Osteocyte (in vitro differentiated cells): ENCODE data around the gene EGFR. TPM values are rescaled to one million over a fixed set of nuclear protein-coding genes. Genes with fewer than 3 reads are reported as not detected.
A peak's percentile ranks its signal among the peaks of the same experiment; 100 is the strongest.

Experiments
- DNase-seq: peaks from one replicate; pipeline ENCODE4 v3.0.0; 2021; ENCODE audit warnings: mixed read lengths; ENCODE audit not compliant: unreplicated experiment; ENCODE audit errors: extremely low spot score
- H3K27ac Mint-ChIP-seq: one replicate; pipeline ENCODE4 v1.8.0; 2021; ENCODE audit warnings: mild to moderate bottlenecking, mixed read lengths; ENCODE audit not compliant: unreplicated experiment
- H3K27me3 Mint-ChIP-seq: one replicate; pipeline ENCODE4 v1.8.0; 2021; ENCODE audit warnings: mixed read lengths; ENCODE audit not compliant: unreplicated experiment
- H3K36me3 Mint-ChIP-seq: one replicate; pipeline ENCODE4 v1.8.0; 2021; ENCODE audit warnings: mixed read lengths; ENCODE audit not compliant: unreplicated experiment
- H3K4me1 Mint-ChIP-seq: one replicate; pipeline ENCODE4 v1.8.0; 2021; ENCODE audit warnings: mixed read lengths; ENCODE audit not compliant: unreplicated experiment
- H3K4me3 Mint-ChIP-seq: one replicate; pipeline ENCODE4 v1.8.0; 2021; ENCODE audit warnings: mild to moderate bottlenecking, moderate library complexity, mixed read lengths; ENCODE audit not compliant: unreplicated experiment
- H3K9me3 Mint-ChIP-seq: one replicate; pipeline ENCODE4 v1.8.0; 2021; ENCODE audit warnings: mixed read lengths; ENCODE audit not compliant: unreplicated experiment
- total RNA-seq: library from RNA; stranded (reverse); gene quantifications from 2 replicates; pipeline ENCODE4 v1.2.1, GENCODE V29; 2021
- TF ChIP-seq, protein P1 (sequence below): fragments of 200-600 bp; sonication (generic); IDR thresholded peaks from 2 replicates; pipeline ENCODE4 v1.5.0; 2021; ENCODE audit warnings: antibody characterized with exemption, mild to moderate bottlenecking, moderate library complexity

EGFR gene
- total RNA-seq, 1 donor from 2014 or later = 56.5 TPM

DNA sequence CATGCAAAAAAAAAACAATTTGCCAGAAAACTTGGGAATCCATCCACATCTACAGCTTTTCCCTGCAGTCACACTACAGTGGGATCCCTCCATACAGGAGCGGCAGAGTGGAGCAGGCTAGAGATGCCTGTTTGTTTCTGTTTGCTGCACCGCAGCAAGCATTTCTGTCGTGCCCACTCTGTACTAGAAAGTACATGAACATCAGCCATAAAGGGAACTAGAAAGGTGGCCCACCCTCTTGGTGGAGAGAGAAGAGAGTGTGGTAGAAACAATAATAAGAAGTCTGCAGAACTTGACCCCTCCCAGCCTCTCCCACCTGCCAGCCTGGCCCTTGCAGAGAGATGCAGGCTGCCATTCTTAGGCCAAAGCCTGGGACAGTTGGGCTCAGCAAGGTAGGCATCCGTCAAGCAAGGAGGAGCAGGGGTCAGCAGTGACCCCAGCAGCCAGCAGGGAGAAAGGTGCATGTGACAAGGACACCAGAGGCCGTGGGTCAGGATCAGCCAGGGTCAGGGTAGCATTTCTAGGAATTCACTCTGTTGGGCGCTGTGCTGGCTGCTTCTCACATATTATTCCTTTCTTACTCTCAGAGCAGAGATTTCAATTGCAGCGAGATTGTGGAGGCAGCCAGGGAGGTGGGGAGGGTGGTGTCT, 171.8 kb downstream of the EGFR start:
- peaks cover 62% of the 10 kb centered on the region for H3K4me1 Mint-ChIP-seq

DNA sequence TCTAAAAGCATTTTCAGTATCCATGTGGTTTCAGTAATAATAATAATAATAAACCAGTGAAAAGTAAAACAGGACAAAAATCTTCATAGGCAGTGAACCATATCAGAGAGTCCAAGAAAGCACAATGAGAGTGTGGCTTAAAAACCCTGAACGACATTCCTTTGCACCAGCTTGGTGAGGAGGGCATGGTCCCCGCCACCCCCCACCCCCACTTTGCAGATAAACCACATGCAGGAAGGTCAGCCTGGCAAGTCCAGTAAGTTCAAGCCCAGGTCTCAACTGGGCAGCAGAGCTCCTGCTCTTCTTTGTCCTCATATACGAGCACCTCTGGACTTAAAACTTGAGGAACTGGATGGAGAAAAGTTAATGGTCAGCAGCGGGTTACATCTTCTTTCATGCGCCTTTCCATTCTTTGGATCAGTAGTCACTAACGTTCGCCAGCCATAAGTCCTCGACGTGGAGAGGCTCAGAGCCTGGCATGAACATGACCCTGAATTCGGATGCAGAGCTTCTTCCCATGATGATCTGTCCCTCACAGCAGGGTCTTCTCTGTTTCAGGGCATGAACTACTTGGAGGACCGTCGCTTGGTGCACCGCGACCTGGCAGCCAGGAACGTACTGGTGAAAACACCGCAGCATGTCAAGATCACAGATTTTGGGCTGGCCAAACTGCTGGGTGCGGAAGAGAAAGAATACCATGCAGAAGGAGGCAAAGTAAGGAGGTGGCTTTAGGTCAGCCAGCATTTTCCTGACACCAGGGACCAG, 172.5 kb downstream of the EGFR start:
- Mint-ChIP-seq H3K27ac (peak overlapping the region; percentile 3), H3K36me3 (peaks cover 27% of the 10 kb centered on the region), H3K9me3 (no peaks in the 10 kb centered on the region), H3K4me1 (peaks cover 55% of the 10 kb centered on the region), H3K27me3 (no peaks in the 10 kb centered on the region), H3K4me3 (no peak overlapping the region)
- TF ChIP-seq, protein P1, sequence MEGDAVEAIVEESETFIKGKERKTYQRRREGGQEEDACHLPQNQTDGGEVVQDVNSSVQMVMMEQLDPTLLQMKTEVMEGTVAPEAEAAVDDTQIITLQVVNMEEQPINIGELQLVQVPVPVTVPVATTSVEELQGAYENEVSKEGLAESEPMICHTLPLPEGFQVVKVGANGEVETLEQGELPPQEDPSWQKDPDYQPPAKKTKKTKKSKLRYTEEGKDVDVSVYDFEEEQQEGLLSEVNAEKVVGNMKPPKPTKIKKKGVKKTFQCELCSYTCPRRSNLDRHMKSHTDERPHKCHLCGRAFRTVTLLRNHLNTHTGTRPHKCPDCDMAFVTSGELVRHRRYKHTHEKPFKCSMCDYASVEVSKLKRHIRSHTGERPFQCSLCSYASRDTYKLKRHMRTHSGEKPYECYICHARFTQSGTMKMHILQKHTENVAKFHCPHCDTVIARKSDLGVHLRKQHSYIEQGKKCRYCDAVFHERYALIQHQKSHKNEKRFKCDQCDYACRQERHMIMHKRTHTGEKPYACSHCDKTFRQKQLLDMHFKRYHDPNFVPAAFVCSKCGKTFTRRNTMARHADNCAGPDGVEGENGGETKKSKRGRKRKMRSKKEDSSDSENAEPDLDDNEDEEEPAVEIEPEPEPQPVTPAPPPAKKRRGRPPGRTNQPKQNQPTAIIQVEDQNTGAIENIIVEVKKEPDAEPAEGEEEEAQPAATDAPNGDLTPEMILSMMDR = no peak
- DNase-seq = peak; percentile 69

More for the DNA sequence above, 171.8 kb downstream of the EGFR start:
- peaks cover 28% of the 10 kb centered on the region for H3K36me3 Mint-ChIP-seq
- TF ChIP-seq, protein P1 = no peak
- no peaks in the 10 kb centered on the region for H3K27me3 Mint-ChIP-seq
- no peak for DNase-seq
- no peaks in the 10 kb centered on the region for H3K9me3 Mint-ChIP-seq
- no peak overlapping the region for H3K4me3 Mint-ChIP-seq
- peak overlapping the region; percentile 24 for H3K27ac Mint-ChIP-seq

DNA sequence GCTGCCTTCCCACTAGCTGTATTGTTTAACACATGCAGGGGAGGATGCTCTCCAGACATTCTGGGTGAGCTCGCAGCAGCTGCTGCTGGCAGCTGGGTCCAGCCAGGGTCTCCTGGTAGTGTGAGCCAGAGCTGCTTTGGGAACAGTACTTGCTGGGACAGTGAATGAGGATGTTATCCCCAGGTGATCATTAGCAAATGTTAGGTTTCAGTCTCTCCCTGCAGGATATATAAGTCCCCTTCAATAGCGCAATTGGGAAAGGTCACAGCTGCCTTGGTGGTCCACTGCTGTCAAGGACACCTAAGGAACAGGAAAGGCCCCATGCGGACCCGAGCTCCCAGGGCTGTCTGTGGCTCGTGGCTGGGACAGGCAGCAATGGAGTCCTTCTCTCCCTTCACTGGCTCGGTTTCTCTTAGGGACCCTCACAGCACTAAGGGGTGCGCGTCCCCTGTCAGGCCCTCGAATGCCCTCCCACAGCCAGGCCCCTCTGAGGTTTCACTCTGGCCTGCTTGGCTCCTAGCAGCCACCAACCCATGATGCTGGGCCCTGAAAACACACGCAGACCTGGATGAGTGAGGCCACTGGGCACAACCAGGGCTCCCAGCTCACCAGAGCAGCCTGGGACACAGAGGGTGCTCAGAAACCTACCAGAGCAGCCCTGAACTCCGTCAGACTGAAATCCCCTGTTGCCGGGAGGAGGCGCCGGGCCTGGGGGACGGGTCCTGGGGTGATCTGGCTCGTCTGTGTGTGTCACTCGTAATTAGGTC, 173.3 kb downstream of the EGFR start:
- Mint-ChIP-seq H3K27ac (peak overlapping the region; percentile 39), H3K9me3 (no peaks in the 10 kb centered on the region), H3K27me3 (no peaks in the 10 kb centered on the region), H3K36me3 (peaks cover 28% of the 10 kb centered on the region), H3K4me1 (peaks cover 48% of the 10 kb centered on the region), H3K4me3 (no peak overlapping the region)
- peak; percentile 66 for DNase-seq
- TF ChIP-seq, protein P1 = peak; percentile 11

DNA sequence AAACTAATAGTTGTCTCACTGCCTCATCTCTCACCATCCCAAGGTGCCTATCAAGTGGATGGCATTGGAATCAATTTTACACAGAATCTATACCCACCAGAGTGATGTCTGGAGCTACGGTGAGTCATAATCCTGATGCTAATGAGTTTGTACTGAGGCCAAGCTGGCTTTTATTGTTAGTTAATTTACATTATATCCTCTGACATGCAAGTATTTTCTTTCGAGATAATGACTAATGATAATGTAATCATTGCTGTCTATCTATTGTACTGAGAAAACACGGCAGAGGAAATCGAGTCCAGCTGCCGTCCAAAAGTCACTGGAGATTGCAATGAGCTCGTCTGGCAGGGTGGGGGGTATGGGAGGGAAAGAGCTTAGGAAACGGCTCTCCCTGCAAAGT, 173.9 kb downstream of the EGFR start:
- DNase-seq = no peak
- Mint-ChIP-seq H3K4me1 (peaks cover 48% of the 10 kb centered on the region), H3K27me3 (no peaks in the 10 kb centered on the region), H3K36me3 (peaks cover 31% of the 10 kb centered on the region), H3K4me3 (no peak overlapping the region), H3K9me3 (no peaks in the 10 kb centered on the region), H3K27ac (peak overlapping the region; percentile 39)
- TF ChIP-seq, protein P1 = no peak
